ENCODE measurements around the gene EPM2A.

GRCh38 chr6:145685932-145686331 is 49.4 kb downstream of the EPM2A start:
- TF ChIP-seq POLR2A (IDR thresholded peaks at IDR 0.05; ENCODE audit: low read depth, low read length), result no peak
- no peak for TF ChIP-seq ATF3 (IDR thresholded peaks at IDR 0.05; ENCODE audit: borderline replicate concordance, extremely low read depth, low read depth, low read length)
- TF ChIP-seq PBX3 (IDR thresholded peaks at IDR 0.05; ENCODE audit: insufficient replicate concordance, low read depth, low read length), result no peak
- TF ChIP-seq CTCF (IDR thresholded peaks at IDR 0.05 in 2 of 3, conservative IDR thresholded peaks at IDR 0.05 in 1 of 3; ENCODE audit: control insufficient read depth in 2 of 3, extremely low read depth in 1 of 3, insufficient read depth in 1 of 3, low read depth in 3 of 3, low read length in 3 of 3), result no peak
- TF ChIP-seq RELA (IDR thresholded peaks at IDR 0.05; ENCODE audit: borderline replicate concordance, partially characterized antibody), result no peak
- TF ChIP-seq POLR2AphosphoS2 (IDR thresholded peaks at IDR 0.05; ENCODE audit: low read depth, low read length), result no peak
- no peak for TF ChIP-seq SREBF2 (IDR thresholded peaks at IDR 0.05; ENCODE audit: low read length)
- no peak for TF ChIP-seq EZH2 (IDR thresholded peaks at IDR 0.05; ENCODE audit: borderline replicate concordance, control insufficient read depth, low read depth, low read length)
